Activated naive CD4-positive, alpha-beta T cell treated with anti-CD3 and anti-CD28 coated beads, Interleukin-2, amount 50 U/mL, for 16 hours (primary cell): ENCODE measurements around the gene PNLDC1.

Experiments
- DNase-seq: peaks from one replicate; pipeline ENCODE4 v3.0.0-alpha.2; 2020

Gene PNLDC1

DNA sequence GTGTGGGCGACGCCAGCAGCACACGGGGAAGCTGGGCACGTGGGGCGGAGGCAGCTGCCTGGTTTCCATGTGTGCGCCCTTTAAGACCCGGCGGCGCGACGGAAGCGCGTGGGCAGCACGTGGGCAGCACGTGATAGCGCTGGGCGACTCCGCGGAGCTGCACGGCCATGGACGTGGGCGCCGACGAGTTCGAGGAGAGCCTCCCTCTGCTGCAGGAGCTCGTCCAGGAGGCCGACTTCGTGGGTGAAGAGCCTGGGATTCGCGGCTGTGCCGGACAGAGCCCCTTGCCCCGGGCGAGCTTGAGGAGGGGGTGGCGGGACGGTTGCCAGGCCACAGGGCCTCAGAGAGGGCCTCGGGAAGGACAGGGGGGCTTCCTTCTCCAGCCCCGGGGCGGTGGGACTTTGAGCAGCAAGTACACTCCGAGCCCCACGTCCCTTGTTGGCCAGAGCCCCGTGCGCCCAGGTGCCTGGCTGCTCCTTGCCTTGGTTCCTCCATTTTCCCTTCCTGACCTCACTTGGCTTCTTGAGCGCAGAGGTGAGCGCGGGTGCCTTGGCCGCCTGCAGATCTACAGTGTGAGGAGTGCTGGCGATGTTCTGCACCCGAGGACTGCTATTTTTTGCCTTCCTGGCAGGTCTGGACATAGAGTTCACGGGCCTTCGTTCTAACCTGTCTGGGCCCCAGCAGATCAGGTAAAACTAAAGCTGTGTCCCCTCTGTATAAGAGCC, at the start of gene PNLDC1:
PNLDC1 (plus strand) TSS at position 136 of the 725 bp plus-strand sequence; CDS start at position 168, 32 bp downstream.
- no peak for DNase-seq

DNA sequence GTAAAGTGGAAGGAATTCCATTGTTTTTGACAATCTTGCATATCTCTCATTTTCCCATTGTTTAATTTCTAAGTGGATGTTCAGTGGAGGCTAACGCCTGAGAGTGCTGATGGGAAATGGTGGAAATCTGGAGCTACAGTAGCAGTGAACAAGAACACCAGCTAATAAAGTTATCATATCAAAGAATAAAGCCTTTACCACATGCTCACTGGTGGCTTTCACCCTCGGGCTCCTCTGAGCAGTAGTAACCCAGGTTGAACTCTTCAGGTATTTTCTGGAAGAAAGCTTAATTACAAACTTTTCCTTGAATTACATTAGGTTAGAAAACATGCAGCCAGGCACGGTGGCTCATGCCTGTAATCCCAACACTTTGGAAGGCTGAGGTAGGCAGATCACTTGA, 48.6 kb upstream of the PNLDC1 start:
- no peak for DNase-seq

- DNase-seq: no peak
Measured at GRCh38 chr6:159753081-159753872, 46.8 kb upstream of the PNLDC1 start.

DNA sequence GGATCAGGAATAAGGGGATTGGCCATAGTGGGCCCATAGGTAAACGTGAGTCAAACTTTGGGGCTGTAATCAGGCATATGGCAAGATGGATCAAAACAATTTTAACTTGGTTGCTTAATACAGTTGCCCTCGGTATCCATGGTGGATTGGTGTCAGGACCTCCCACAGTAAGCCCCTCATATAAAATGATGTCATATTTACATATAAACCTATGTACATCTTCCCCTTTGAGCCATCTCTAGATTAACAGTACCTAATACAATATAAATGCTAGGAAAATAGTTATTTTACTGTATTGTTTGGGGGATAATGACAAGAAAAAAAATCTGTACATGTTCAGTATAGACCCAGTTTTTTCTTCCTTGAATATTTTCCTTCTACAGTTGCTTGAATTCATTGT, 45.7 kb upstream of the PNLDC1 start:
- no peak for DNase-seq

DNA sequence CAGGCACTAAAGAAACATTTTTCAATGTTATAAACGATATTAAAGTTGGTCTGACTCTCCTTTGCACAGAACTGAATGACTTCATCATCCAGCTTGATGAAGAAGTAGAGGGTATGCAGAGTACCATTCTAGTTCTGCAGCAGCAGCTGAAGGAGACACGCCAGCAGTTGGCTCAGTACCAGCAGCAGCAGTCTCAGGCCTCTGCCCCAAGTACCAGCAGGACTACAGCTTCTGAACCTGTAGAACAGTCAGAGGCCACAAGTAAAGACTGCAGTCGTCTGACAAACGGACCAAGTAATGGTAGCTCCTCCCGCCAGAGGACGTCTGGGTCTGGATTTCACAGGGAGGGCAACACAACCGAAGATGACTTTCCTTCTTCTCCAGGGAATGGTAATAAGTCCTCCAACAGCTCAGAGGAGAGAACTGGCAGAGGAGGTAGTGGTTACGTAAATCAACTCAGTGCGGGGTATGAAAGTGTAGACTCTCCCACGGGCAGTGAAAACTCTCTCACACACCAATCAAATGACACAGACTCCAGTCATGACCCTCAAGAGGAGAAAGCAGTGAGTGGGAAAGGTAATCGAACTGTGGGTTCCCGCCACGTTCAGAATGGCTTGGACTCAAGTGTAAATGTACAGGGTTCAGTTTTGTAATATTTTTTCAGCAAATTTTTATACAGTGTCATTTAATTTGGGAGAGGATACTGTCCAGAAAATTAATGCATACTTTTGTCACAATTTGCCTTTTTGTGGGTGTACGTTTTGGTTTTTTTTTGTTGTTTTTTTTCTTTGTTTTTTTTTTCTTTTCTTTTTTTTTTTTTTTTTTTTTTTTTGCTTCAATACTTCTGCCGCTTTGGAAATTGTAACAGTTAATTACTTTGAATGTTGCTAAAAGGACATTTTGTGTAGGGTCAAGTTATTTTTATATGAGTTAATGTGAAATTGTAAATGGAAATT, 44.8 kb upstream of the PNLDC1 start:
- no peak for DNase-seq

- no peak for DNase-seq
Measured at GRCh38 chr6:159756508-159756907, 43.6 kb upstream of the PNLDC1 start.

DNA sequence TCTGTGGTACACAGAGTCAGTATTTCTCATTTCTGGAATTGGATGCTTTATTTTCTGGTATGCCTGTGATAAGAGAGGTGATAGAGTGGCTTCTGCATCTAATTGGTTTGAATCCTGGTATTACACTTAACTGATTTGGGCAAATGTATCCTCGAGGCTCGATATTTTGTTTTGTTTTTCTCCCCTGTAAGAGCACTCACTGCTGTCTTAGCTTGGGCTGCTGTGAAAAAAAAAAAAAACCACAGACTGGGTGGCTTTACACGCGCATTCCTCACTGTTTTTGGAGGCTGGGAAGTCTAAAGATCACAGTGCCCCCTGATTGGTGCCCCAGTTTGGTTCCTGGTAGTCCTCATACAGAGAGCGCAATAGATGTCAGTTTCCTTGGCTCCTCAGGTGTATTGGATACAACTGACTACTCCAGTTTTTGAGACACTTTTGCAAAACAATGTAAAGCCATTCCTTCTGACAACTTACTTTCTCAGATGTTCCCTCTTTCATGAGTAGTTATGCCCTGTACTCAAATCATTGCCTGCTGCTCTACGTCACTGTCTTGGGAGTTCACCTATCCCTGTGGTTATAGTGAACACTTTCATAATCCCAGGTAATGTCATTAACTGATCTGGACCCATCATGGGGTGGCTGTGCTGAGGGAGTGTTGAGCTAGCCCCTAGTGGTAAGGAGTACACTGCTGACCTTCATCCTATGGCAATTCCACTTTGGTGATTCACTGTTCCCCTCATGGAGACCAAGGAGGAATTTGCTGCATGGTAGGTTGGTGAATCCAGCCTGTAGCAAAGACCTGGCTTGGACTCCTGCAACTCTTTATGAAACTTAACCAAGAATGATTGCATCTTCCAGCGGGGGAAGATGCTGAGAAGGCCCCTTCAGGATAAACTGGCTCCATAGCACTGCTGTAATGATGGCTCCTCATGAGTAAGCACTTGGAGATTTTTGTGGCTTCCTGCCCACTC, 41.8 kb upstream of the PNLDC1 start:
- DNase-seq: no peak

- DNase-seq: no peak
Measured at GRCh38 chr6:159759645-159760044, 40.4 kb upstream of the PNLDC1 start.

- no peak for DNase-seq
Measured at GRCh38 chr6:159760602-159761057, 39.4 kb upstream of the PNLDC1 start.

DNA sequence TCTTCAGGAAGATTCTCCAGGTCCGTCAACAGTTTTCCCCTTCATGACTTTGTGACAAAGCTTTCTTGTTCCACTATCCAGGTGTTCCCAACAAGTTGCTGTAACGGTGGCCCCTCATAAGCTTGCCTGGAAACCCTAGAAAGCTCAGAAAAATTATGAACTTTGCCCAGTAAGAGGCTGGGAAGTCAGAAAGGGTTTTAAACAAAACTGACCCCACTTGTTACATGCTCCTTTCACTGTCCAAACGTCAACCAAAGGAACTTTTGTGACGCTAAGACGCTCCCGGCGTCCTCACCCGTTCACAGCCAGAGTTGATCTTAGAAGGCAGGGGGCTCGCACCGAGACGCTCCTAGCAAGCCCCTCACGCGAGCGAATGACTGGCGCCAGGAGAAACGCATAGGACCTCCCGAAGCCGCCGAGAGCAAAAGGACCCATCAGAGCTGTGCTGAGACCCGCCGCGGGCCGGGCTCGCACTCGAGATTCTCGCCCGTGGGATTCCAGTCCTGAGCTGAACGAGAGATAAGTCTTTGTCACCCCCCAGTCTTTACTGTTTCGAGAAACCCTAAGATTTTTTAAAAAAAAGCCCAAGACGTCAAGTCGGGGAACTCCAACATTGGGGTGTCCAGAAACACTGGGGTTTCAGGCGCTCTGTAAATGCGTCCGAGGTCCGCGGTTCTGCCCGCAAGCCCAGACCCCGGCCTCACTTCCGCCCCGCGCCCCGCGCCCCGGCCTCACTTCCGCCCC, 38.8 kb upstream of the PNLDC1 start:
- peak; percentile 21 for DNase-seq

DNA sequence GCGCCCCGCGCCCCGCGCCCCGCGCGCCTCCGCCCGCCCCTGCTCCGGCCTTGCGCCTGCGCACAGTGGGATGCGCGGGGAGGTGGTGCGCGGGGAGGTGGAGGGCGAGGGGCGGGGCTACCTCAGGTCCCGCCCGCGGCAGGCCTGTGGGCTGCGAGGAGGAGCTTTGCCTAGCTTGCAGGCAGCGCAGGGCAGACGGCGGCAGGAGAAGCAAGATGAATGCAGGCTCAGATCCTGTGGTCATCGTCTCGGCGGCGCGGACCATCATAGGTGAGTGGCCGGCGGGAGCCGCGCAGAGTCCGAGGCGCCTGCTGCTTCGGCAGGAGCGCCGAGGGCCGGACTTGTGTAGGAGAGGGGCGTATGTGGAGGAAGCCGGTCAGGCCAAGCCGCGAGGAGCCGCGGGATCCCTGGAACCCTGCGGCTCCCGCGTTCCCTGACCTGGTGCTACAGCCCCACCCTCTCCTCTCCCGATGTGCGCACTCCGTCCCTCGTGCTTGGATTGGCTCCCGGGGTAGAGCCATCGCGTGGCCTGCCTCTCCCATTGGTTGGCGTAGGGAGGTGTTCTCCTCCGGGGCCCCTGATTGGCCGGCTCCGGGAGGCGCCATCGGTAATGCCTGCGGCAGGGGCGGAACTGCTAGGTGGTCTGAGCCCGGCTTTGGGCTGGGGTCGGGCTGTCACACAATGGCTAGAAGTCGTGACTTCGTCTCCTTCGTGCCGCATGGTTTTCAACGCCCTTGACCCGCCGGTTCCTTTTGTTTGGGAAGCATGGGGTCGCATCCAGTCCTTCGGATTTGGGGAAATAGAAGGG, 38.0 kb upstream of the PNLDC1 start, which contains the start of gene ACAT2:
ACAT2 (plus strand) TSS at position 173 of the 808 bp plus-strand sequence; CDS start at position 216, 43 bp downstream.
- peak; percentile 92 for DNase-seq

GRCh38 chr6:159762681-159763293, 37.3 kb upstream of the PNLDC1 start:
- no peak for DNase-seq

- DNase-seq: no peak
Measured at GRCh38 chr6:159766906-159767305, 33.2 kb upstream of the PNLDC1 start.

DNA sequence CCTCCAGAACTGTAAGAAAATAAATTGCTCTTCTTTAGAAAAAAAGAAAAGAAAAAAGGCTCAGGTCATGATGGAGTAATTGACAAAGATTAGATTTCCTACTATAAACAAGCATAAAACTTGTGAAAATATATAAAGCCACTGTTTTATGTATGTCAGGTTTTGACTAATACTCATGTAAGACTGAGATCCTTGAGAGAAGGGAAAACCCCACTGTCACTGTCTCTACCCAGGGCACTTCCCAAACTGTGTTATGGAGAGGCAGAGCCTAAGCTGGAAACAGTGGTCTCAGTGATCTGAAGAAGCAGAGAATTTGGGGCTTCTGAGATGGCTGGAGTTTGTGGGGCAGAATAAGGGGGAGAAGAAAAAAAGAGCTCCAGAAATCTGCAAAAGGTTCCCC, 30.6 kb upstream of the PNLDC1 start:
- no peak for DNase-seq

DNA sequence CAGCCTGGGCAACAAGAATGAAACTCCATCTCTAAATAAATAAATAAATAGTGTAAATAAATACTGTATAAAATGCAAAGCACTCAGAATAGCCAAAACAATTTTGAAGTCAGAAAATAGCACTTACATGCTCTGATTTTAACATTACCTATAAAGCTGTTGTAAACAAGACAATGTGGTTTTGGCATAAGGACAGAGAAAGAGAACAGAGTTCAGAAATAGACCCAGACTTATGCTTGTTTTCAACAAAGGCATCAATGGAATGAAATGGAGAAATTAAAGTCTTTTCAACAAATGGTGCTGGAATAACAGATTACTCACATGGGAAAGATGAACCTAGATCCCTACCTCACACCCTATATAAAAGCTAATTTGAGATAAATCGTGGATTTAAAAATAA, 27.9 kb upstream of the PNLDC1 start:
- no peak for DNase-seq

DNA sequence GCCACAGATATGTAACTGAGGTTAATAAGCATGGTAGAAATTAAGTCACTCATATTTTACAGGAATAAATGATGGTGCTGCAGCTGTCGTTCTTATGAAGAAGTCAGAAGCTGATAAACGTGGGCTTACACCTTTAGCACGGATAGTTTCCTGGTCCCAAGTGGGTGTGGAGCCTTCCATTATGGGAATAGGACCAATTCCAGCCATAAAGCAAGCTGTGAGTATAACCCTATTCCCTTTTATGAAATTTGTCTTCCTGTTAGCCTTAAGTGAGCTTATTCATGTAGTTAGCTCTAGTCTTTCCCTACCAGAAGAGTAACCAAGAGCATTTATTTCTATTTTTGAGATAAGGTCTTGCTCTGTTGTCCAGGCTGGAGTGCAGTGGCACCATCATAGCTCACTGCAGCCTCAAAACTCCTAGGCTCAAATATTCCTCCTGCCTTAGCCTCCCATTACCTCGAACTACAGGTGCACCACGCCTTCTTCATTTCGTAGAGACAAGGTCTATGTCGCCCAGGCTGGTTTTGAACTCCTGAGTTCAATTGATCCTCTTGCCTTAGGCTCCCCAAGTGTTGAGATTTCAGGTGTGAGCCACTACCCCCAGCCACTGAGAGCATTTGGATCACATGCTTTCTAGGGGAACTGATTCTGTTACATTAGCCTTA, 22.7 kb upstream of the PNLDC1 start:
- no peak for DNase-seq

- no peak for DNase-seq
Measured at GRCh38 chr6:159778131-159778530, 21.9 kb upstream of the PNLDC1 start.

GRCh38 chr6:159778542-159779103, 21.5 kb upstream of the PNLDC1 start:
- no peak for DNase-seq

DNA sequence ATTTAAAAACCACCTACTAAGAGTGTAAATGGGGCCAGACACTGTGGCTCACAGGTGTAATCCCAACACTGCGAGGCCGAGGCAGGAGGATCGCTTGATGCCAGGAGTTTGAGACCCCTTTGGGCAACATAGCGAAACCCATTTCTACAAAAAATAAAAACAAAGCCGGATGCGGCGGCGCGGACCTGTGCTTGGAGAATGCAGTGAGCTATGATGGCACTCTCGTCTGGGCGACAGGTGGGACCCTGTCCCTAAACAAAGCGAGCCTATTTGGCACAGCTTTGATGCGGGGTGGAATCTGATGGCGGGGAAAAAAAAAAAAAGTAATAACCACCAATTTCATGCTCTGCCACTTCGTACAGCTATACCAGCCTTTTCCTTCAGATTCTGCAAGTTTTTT, 11.8 kb upstream of the PNLDC1 start:
- DNase-seq: no peak
